OCI-LY7 (cell line): Measurements from ENCODE around the gene HSPB2. TPM values are rescaled to one million over a fixed set of nuclear protein-coding genes. Genes with fewer than 3 reads are reported as not detected.

ENCODE experiments used
- BruUV-seq: library from RNA; stranded (reverse); fragments of 400-500 nt; replicated peaks from 2 replicates; lab custom pipeline; 2021; lab: Mats Ljungman, UMichigan
- CTCF ChIA-PET: fragments of 300-600 bp; sonication (Branson Sonifier 250); formaldehyde crosslinking; loops from one replicate; lab custom pipeline; 2022; ENCODE audit warnings: antibody characterized with exemption; ENCODE audit not compliant: unreplicated experiment; lab: Charles Lee
- POLR2A ChIA-PET: fragments of 300-600 bp; sonication (Branson Sonifier 250); formaldehyde crosslinking; loops from one replicate; lab custom pipeline; 2022; ENCODE audit warnings: antibody characterized with exemption; lab: Charles Lee
- DNase-seq: peaks from one replicate; pipeline ENCODE4 v3.0.0-alpha.2; 2015; ENCODE audit warnings: low spot score
- H2AFZ ChIP-seq: fragments of 200-600 bp; sonication (generic), shearing (Covaris generic); 2 replicates; pipeline ENCODE4 v1.6.1; 2014; ENCODE audit warnings: mild to moderate bottlenecking, antibody characterized with exemption, low read length, moderate library complexity
- H3K27ac ChIP-seq: fragments of 200-600 bp; sonication (generic); 2 replicates; pipeline ENCODE4 v1.5.1; 2014; ENCODE audit warnings: mixed run types, low read depth, mild to moderate bottlenecking, moderate library complexity, low read length, inconsistent platforms; ENCODE audit not compliant: poor library complexity, severe bottlenecking
- H3K36me3 ChIP-seq: fragments of 200-600 bp; sonication (generic); 2 replicates; pipeline ENCODE4 v1.6.1; 2014; ENCODE audit warnings: mild to moderate bottlenecking, antibody characterized with exemption, low read length, moderate library complexity, mixed read lengths; ENCODE audit not compliant: insufficient read depth
- H3K4me1 ChIP-seq: fragments of 200-600 bp; sonication (generic); 2 replicates; pipeline ENCODE4 v1.5.1; 2014; ENCODE audit warnings: mild to moderate bottlenecking, low read length; ENCODE audit not compliant: insufficient read depth, poor library complexity, severe bottlenecking
- H3K4me2 ChIP-seq: fragments of 200-600 bp; sonication (generic); 2 replicates; pipeline ENCODE4 v1.6.1; 2014; ENCODE audit warnings: mild to moderate bottlenecking, low read length
- H3K4me3 ChIP-seq: fragments of 200-600 bp; sonication (generic); 2 replicates; pipeline ENCODE4 v1.5.1; 2014; ENCODE audit warnings: mild to moderate bottlenecking, low read depth, low read length; ENCODE audit not compliant: poor library complexity, severe bottlenecking
- H3K79me2 ChIP-seq: fragments of 200-600 bp; sonication (generic); 2 replicates; pipeline ENCODE4 v1.6.1; 2016; ENCODE audit warnings: low read depth, mild to moderate bottlenecking, low read length, moderate library complexity, mixed read lengths; ENCODE audit not compliant: insufficient read depth
- H3K9me2 ChIP-seq: fragments of 200-600 bp; sonication (generic); 2 replicates; pipeline ENCODE4 v1.6.1; 2016; ENCODE audit warnings: mild to moderate bottlenecking, low read length, mixed read lengths; ENCODE audit not compliant: insufficient read depth
- H3K9me3 ChIP-seq: fragments of 200-600 bp; sonication (generic); 2 replicates; pipeline ENCODE4 v1.6.1; 2014; ENCODE audit warnings: mild to moderate bottlenecking, mixed run types, low read length, mixed read lengths
- H4K20me1 ChIP-seq: fragments of 200-600 bp; sonication (generic); 2 replicates; pipeline ENCODE4 v1.6.1; 2014; ENCODE audit warnings: mild to moderate bottlenecking, antibody characterized with exemption, low read length, moderate library complexity, mixed read lengths; ENCODE audit not compliant: insufficient read depth
- EZH2phosphoT487 ChIP-seq: fragments of 200-600 bp; sonication (generic); IDR thresholded peaks from 2 replicates; pipeline ENCODE4 v1.6.1; 2018; ENCODE audit warnings: low read depth, borderline replicate concordance, mild to moderate bottlenecking, mixed run types, antibody characterized with exemption, low read length, moderate library complexity, mixed read lengths
- intact Hi-C: fragments of 100-400 bp; cut with micrococcal nuclease; formaldehyde crosslinking; loops from one replicate; pipeline ENCODE4 v1.10.0; 2022; ENCODE audit not compliant: unreplicated experiment
- total RNA-seq, 2 experiments: library from RNA; depleted of rRNA in 1 of 2; stranded (reverse); fragments of >200 nt in 1 of 2; shearing (Covaris generic) in 1 of 2; gene quantifications; 2 replicates each; pipeline ENCODE4 v1.2.3, GENCODE V29; 2014 to 2022
- TF ChIP-seq, protein P1 (sequence below): fragments of 200-600 bp; sonication (generic); conservative IDR thresholded peaks from 2 replicates; pipeline ENCODE4 v1.5.1; 2014; ENCODE audit warnings: mild to moderate bottlenecking, antibody characterized with exemption, low read length, moderate library complexity, mixed read lengths

Gene HSPB2
- total RNA-seq, 2 experiments from 2014 or later = not detected

DNA sequence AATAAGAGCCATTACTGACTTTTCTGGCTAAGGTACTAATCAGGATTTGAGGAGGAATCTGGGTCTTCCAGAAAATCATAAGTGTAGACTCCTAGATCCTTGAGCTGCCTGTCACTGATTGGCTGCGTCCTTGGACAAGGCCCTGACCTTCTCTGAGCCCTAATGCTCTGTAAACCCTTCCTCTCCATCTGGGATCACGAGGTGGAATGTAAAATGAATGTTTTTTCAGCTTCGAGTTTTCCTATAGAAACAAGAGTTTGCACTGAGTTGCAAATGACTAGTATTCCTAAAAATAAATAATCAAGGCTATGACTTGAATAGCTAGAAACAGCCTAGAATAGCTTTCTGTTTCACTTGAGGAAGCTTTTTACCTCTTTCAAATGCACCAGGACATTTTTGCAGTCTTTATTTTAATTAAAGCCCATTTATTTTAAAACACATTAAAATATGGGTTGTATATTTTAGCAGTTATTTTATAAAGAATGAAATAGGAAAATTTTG, 23.6 kb downstream of the HSPB2 start:
- Histone ChIP-seq H3K9me3 (no peaks in the 10 kb centered on the region), H3K4me2 (peak overlapping the region; percentile 83), H4K20me1 (no peaks in the 10 kb centered on the region), H3K4me1 (peaks cover 42% of the 10 kb centered on the region), H3K36me3 (no peaks in the 10 kb centered on the region), H2AFZ (peak overlapping the region; percentile 98), H3K4me3 (peak overlapping the region; percentile 70), H3K9me2 (no peaks in the 10 kb centered on the region), H3K27ac (no peak overlapping the region), H3K79me2 (no peaks in the 10 kb centered on the region)
- ChIA-PET POLR2A (interaction anchor here (0.5 to 6.4 kb wide), 12 partner anchors 8 to 240 kb away, joined by 3 to 54 read pairs (median 5); no protein-coding TSS in a partner anchor), CTCF (no interaction called here)
- BruUV-seq = no TSS peak
- TF ChIP-seq, protein P1, sequence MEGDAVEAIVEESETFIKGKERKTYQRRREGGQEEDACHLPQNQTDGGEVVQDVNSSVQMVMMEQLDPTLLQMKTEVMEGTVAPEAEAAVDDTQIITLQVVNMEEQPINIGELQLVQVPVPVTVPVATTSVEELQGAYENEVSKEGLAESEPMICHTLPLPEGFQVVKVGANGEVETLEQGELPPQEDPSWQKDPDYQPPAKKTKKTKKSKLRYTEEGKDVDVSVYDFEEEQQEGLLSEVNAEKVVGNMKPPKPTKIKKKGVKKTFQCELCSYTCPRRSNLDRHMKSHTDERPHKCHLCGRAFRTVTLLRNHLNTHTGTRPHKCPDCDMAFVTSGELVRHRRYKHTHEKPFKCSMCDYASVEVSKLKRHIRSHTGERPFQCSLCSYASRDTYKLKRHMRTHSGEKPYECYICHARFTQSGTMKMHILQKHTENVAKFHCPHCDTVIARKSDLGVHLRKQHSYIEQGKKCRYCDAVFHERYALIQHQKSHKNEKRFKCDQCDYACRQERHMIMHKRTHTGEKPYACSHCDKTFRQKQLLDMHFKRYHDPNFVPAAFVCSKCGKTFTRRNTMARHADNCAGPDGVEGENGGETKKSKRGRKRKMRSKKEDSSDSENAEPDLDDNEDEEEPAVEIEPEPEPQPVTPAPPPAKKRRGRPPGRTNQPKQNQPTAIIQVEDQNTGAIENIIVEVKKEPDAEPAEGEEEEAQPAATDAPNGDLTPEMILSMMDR = no peak
- no peak for TF ChIP-seq EZH2phosphoT487
- DNase-seq = no peak
- intact Hi-C loops = loop anchor here (5.0 kb wide), 1 partner anchor 151 kb away; the partner anchor contains the start of genes SDHD and TIMM8B

DNA sequence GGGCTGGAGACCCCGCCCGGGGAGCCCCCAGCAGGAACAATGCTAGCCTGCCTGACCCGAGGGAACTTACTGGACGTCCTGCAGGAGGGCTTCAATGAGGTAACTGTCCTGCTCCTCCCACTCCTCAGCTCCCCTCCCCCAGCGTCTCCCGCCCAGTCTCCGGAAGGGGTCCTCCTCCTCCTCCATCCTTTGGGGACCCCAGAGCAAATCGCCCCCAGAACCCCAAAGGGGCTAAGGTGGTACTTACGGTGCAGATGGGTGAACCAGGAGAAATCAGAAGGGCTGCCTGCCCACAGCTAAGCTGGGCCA, 24.9 kb downstream of the HSPB2 start:
- ChIA-PET CTCF (interaction anchor here (0.7 to 3.6 kb wide), 3 partner anchors 11 to 44 kb away, joined by 3 to 12 read pairs (median 12); no protein-coding TSS in a partner anchor), POLR2A (interaction anchor here (0.6 to 6.4 kb wide), 10 partner anchors 8 to 360 kb away, joined by 3 to 54 read pairs (median 3); partner anchors contain the start of gene ALG9)
- intact Hi-C loops = loop anchor here (5.0 kb wide), 1 partner anchor 150 kb away; the partner anchor contains the start of genes SDHD and TIMM8B
- peaks cover 42% of the 10 kb centered on the region for H3K4me1 ChIP-seq
- peak overlapping the region; percentile 70 for H3K4me3 ChIP-seq
- no peaks in the 10 kb centered on the region for H3K79me2 ChIP-seq
- H3K4me2 ChIP-seq = peak overlapping the region; percentile 83
- no peak for DNase-seq
- no peaks in the 10 kb centered on the region for H3K9me3 ChIP-seq
- peak overlapping the region; percentile 98 for H2AFZ ChIP-seq
- no peak for TF ChIP-seq EZH2phosphoT487
- no peak overlapping the region for H3K27ac ChIP-seq
- no peaks in the 10 kb centered on the region for H4K20me1 ChIP-seq
- BruUV-seq = no TSS peak
- H3K36me3 ChIP-seq = no peaks in the 10 kb centered on the region
- no peaks in the 10 kb centered on the region for H3K9me2 ChIP-seq

DNA sequence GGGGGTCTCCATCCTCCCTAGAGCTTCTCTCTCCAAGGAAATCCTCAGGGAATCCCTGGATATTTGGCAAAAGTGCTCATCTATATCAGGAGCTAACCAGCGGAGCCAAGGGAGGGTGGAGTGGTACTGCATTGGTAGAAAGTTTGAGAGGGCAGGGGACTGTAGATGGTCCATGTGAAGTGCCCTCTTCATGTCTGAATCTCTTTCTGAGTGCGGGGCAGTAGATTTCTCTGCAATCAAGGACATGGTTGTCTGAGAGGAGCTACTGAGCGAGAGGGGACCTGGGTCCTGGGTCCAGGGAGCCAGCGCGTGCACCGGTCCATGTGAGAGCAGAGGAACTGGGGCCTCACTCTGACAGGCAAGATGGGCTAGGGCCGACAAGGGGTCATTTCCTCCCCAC, 25.3 kb downstream of the HSPB2 start:
- H3K4me3 ChIP-seq = peak overlapping the region; percentile 70
- H3K27ac ChIP-seq = no peak overlapping the region
- TF ChIP-seq, protein P1 = no peak
- no peak for TF ChIP-seq EZH2phosphoT487
- H2AFZ ChIP-seq = peak overlapping the region; percentile 98
- H3K4me1 ChIP-seq = peaks cover 42% of the 10 kb centered on the region
- DNase-seq = no peak
- intact Hi-C loops = loop anchor here (5.0 kb wide), 1 partner anchor 149 kb away; the partner anchor contains the start of genes SDHD and TIMM8B
- ChIA-PET POLR2A (interaction anchor here (0.6 to 6.4 kb wide), 13 partner anchors 8 to 360 kb away, joined by 3 to 54 read pairs (median 3); partner anchors contain the start of genes ALG9, DLAT and NKAPD1), CTCF (interaction anchor here (0.7 to 3.6 kb wide), 3 partner anchors 11 to 44 kb away, joined by 3 to 12 read pairs (median 12); no protein-coding TSS in a partner anchor)
- no peaks in the 10 kb centered on the region for H3K9me3 ChIP-seq
- no peaks in the 10 kb centered on the region for H3K79me2 ChIP-seq
- no peaks in the 10 kb centered on the region for H3K36me3 ChIP-seq
- H3K4me2 ChIP-seq = peak overlapping the region; percentile 83
- no TSS peak for BruUV-seq
- H3K9me2 ChIP-seq = no peaks in the 10 kb centered on the region
- H4K20me1 ChIP-seq = no peaks in the 10 kb centered on the region
